ENCODE measurements around the gene ETFBKMT. TPM values are rescaled to one million over a fixed set of nuclear protein-coding genes. Genes with fewer than 3 reads are reported as not detected.

ETFBKMT gene
- total RNA-seq, 1 experiment from 2014 or later, result 2.4 TPM

DNA sequence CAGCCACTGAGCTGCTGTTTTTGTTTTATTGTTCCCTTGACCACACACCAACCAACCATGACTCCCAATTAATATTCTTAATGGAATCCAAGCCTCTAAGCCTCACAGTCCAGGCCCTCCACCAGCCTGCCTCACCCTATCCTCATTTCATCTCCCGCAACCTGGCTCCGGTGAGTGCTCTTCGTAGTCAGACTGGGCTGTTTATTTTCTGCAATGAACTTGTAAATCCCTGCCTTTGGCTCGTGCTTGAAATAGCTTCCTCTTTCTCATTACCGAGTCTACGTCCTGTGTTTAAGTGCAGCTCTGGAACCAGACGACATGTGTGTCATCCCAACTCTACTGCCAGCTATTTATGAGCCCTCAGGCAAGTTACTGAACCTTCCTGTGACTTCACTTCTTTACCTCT lies 12.4 kb upstream of the ETFBKMT start:
- no peaks in the 10 kb centered on the region for H3F3A ChIP-seq (ENCODE audit: insufficient read depth, low read depth)
- ChIA-PET CTCF (interaction anchor here (0.5 to 0.6 kb wide), 2 partner anchors 287 to 404 kb away, joined by 3 to 6 read pairs; no protein-coding TSS in a partner anchor), POLR2A (ENCODE audit: unreplicated experiment) (interaction anchor here (0.6 kb wide), 2 partner anchors 415 to 642 kb away, joined by 5 read pairs; no protein-coding TSS in a partner anchor)
- intact Hi-C loops (cut with micrococcal nuclease; ENCODE audit: unreplicated experiment), result no loop called here
- no peaks in the 10 kb centered on the region for H3K36me3 ChIP-seq (ENCODE audit: low read depth)
- no peak overlapping the region for H3K4me3 ChIP-seq
- H3K4me2 ChIP-seq, result no peak overlapping the region
- H3K4me1 ChIP-seq (replicated peaks; ENCODE audit: insufficient read depth), result no peaks in the 10 kb centered on the region
- H3K27me3 ChIP-seq (ENCODE audit: insufficient read depth, low read depth), result no peaks in the 10 kb centered on the region
- no TSS peak for BruUV-seq (replicated peaks)
- no peak overlapping the region for H3K27ac ChIP-seq
- H3K9me2 ChIP-seq (ENCODE audit: insufficient read depth), result no peaks in the 10 kb centered on the region
- no peak overlapping the region for H2AFZ ChIP-seq
- no peaks in the 10 kb centered on the region for H4K20me1 ChIP-seq (ENCODE audit: insufficient read depth)
- DNase-seq, result no peak
- no peaks in the 10 kb centered on the region for H3K79me2 ChIP-seq (ENCODE audit: low read depth)
- H3K9me3 ChIP-seq (ENCODE audit: insufficient read depth, low read depth), result no peaks in the 10 kb centered on the region
- TF ChIP-seq EZH2 (IDR thresholded peaks at IDR 0.05; ENCODE audit: low read depth), result no peak
- TF ChIP-seq, protein P1, sequence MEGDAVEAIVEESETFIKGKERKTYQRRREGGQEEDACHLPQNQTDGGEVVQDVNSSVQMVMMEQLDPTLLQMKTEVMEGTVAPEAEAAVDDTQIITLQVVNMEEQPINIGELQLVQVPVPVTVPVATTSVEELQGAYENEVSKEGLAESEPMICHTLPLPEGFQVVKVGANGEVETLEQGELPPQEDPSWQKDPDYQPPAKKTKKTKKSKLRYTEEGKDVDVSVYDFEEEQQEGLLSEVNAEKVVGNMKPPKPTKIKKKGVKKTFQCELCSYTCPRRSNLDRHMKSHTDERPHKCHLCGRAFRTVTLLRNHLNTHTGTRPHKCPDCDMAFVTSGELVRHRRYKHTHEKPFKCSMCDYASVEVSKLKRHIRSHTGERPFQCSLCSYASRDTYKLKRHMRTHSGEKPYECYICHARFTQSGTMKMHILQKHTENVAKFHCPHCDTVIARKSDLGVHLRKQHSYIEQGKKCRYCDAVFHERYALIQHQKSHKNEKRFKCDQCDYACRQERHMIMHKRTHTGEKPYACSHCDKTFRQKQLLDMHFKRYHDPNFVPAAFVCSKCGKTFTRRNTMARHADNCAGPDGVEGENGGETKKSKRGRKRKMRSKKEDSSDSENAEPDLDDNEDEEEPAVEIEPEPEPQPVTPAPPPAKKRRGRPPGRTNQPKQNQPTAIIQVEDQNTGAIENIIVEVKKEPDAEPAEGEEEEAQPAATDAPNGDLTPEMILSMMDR (conservative IDR thresholded peaks at IDR 0.05), result no peak

DNA sequence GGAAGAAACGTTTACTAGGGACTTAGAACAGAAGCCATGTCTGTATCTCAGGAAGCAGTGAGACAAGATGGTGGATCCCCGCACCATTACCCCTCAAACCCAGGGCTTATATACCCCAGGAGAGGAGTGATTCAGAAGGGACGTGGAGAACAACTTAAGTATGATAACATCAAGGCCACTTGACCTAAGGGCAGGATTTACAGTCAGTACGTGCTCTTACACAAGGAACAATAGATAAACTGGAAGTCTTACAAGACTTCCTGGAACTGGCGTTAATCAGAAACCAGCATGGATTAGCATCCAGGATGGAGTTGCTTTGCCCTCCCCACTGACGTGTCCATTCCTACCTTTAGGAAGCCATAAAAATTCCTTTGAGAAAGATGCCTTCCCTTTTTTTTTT lies 8.6 kb upstream of the ETFBKMT start:
- no peak overlapping the region for H2AFZ ChIP-seq
- no peaks in the 10 kb centered on the region for H3K9me2 ChIP-seq (ENCODE audit: insufficient read depth)
- H3K4me3 ChIP-seq, result no peak overlapping the region
- 0 out of 2 replicates have a peak, but pooled peaks cover 1% of the 10 kb centered on the region for H3F3A ChIP-seq (ENCODE audit: insufficient read depth, low read depth)
- intact Hi-C loops (cut with micrococcal nuclease; ENCODE audit: unreplicated experiment), result loop anchor here (5.0 kb wide), 2 partner anchors 401 to 1291 kb away; no protein-coding TSS in a partner anchor
- TF ChIP-seq EZH2 (IDR thresholded peaks at IDR 0.05; ENCODE audit: low read depth), result no peak
- TF ChIP-seq, protein P1 (conservative IDR thresholded peaks at IDR 0.05), result no peak
- no peaks in the 10 kb centered on the region for H3K27me3 ChIP-seq (ENCODE audit: insufficient read depth, low read depth)
- CTCF ChIA-PET, result no interaction called here
- BruUV-seq (replicated peaks), result no TSS peak
- no peak overlapping the region for H3K4me2 ChIP-seq
- DNase-seq, result no peak
- H3K27ac ChIP-seq, result no peak overlapping the region
- peaks cover 5% of the 10 kb centered on the region; the same call in 1 of the 2 replicates for H3K4me1 ChIP-seq (replicated peaks; ENCODE audit: insufficient read depth)
- POLR2A ChIA-PET (ENCODE audit: unreplicated experiment), result no interaction called here
- no peaks in the 10 kb centered on the region for H3K79me2 ChIP-seq (ENCODE audit: low read depth)
- H3K9me3 ChIP-seq (ENCODE audit: insufficient read depth, low read depth), result no peaks in the 10 kb centered on the region
- no peaks in the 10 kb centered on the region for H4K20me1 ChIP-seq (ENCODE audit: insufficient read depth)
- no peaks in the 10 kb centered on the region for H3K36me3 ChIP-seq (ENCODE audit: low read depth)

DNA sequence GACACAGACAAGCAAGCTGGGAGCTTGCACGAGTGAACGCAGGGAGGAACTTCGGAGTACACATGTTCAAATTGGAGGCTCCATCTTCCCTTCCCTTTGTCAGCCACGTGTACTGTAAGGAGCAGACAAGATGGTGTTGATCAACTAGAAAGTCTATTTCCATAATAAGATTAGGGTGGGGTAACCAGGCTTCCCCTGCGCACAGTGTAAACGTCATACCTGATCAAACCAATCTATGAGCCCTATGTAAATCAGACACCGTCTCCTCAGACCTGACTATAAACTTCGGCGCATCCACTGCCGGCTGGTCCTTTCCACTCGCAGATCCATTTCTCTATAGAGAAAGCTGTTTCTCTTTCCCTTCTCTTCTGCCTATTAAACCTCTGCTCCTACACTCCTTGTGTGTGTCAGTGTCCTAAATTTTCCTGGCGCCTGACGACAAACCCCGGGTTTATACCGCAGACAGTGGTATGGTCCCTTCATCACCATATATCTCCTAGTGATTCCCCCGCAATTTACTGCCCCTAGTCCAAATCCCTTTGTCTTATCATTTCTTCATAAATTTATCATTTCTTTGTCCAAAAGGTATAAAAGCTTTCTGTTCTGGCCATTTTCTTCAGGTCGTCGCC lies 7.5 kb upstream of the ETFBKMT start:
- Histone ChIP-seq H3K27ac (no peak overlapping the region), H2AFZ (no peak overlapping the region), H3K9me3 (ENCODE audit: insufficient read depth, low read depth) (no peaks in the 10 kb centered on the region), H3K4me2 (no peak overlapping the region), H4K20me1 (ENCODE audit: insufficient read depth) (no peaks in the 10 kb centered on the region), H3K4me1 (replicated peaks; ENCODE audit: insufficient read depth) (peaks cover 5% of the 10 kb centered on the region; the same call in 1 of the 2 replicates), H3K4me3 (no peak overlapping the region), H3K36me3 (ENCODE audit: low read depth) (no peaks in the 10 kb centered on the region), H3K9me2 (ENCODE audit: insufficient read depth) (no peaks in the 10 kb centered on the region), H3K79me2 (ENCODE audit: low read depth) (no peaks in the 10 kb centered on the region), H3K27me3 (ENCODE audit: insufficient read depth, low read depth) (no peaks in the 10 kb centered on the region), H3F3A (ENCODE audit: insufficient read depth, low read depth) (0 out of 2 replicates have a peak, but pooled peaks cover 3% of the 10 kb centered on the region)
- no peak for DNase-seq
- intact Hi-C loops (cut with micrococcal nuclease; ENCODE audit: unreplicated experiment), result loop anchor here (2.0 to 5.0 kb wide), 3 partner anchors 400 to 1290 kb away; no protein-coding TSS in a partner anchor
- ChIA-PET POLR2A (ENCODE audit: unreplicated experiment) (no interaction called here), CTCF (interaction anchor here (0.6 to 1.0 kb wide), 2 partner anchors 249 to 401 kb away, joined by 3 read pairs; no protein-coding TSS in a partner anchor)
- no TSS peak for BruUV-seq (replicated peaks)
- TF ChIP-seq, protein P1 (conservative IDR thresholded peaks at IDR 0.05), result no peak
- TF ChIP-seq EZH2 (IDR thresholded peaks at IDR 0.05; ENCODE audit: low read depth), result no peak
